NOMO-1 (cell line): ENCODE results near the gene DLG4.

Experiments used
- DNase-seq, 2 experiments: peaks; one replicate each; lab custom pipeline; 2025; ENCODE audit not compliant: unreplicated experiment in 2 of 2; lab: John Stamatoyannopoulos, UW

Gene DLG4

GRCh38 chr17:7215652-7216180 lies 3.9 kb downstream of the DLG4 start:
- no peak for DNase-seq

DNA sequence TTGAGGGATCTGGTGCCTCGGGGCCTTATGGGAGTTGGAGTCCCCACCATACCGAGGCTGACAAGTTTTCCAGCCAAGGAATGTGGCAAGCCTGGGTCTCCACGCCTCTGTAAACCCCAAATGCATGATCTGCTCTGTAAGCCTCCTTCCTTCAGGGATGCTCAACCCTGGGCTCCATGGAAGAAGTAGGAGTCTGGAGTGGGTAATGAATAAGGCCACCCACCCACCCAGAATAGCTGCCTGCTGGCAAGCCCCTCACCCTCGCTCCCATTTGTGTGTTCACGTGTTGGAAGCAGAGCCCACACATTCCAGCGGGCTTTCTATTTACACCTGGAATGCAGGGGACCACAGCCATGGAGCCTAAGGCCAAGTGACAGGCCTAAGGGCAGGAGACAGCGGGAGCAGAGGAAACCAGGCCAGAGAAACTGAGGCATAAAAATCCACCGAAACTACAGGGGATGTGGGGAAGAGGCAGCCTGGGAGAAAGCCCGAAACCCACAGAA lies 4.4 kb downstream of the DLG4 start:
- no peak for DNase-seq

- peak; percentile 95 to 98 for DNase-seq
Measured at GRCh38 chr17:7214300-7215135, 5.1 kb downstream of the DLG4 start.

GRCh38 chr17:7213895-7214299 lies 5.7 kb downstream of the DLG4 start:
- peak; percentile 59 to 72 for DNase-seq

GRCh38 chr17:7211491-7212273 lies 8.0 kb downstream of the DLG4 start:
- no peak for DNase-seq

GRCh38 chr17:7208754-7209460 lies 10.7 kb downstream of the DLG4 start:
- no peak for DNase-seq

- DNase-seq, result no peak
Measured at GRCh38 chr17:7208027-7208571, 11.5 kb downstream of the DLG4 start.

- DNase-seq, result no peak
Measured at GRCh38 chr17:7207120-7208001, 12.3 kb downstream of the DLG4 start.

DNA sequence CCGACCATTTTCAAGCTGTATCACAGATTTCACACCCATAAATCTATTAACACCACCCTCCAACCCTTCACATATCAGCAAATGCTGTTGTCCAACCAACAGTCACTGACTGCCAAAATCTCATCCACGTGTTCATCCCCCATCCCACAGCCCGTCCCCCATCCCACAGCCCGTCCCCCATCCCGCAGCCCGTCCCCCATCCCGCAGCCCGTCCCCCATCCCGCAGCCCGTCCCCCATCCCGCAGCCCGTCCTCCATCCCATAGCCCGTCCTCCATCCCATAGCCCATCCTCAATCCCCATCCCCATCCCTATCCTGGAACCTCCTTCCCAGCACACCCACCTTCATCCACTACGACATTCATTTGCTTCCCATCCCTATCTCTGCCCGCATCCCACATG lies 14.1 kb downstream of the DLG4 start:
- no peak for DNase-seq

DNA sequence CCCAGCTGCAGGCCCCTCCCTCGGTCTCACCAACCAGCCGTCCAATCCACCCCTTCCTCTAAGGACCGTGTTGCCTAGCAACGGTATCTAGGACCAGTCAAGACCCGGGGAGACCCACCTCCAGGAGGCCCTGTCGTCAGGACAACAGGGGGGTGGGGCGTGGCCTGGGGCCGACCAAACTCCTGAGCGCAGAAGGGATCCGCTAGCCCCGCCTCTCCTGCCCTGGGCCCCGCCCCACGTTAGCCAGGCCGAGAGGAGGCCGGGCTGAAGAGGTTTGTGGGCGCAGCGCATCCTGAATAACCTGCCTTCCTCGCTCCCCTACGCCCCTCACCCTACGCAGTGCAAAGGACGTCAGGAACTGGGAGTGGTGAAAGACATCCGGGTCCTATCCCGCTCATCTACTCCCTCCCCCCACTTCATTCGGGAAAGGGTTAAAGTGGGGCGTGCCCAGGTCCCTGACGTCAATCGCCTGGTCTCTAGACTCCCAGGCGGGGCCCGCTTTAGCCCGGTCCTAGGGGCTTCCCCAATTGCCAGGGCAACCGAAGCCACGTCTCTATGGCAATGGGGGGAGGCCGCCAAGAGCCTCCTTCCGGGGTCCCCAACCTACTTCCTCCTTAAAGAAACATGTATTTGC lies 14.7 kb downstream of the DLG4 start:
- no peak for DNase-seq

DNA sequence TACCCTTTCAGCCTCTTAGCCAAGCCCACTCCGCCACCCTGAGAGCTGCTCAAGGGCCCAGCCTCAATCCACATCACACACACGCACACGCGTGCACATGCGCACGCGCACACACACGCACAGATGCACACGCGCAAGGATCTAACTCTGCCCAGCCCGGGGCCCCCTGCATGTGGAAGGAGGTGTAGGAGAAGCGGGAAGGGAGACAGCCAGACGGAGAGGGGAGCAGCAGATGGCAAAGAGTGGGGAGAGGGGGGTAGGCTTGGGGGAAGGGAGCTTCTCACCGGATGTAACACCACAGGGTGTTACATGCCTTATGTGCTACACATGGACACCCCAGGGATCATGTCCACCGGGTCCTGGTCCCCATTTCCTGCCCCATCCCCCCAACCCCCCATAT lies 15.3 kb downstream of the DLG4 start:
- DNase-seq, result no peak

- DNase-seq, result no peak
Measured at GRCh38 chr17:7203391-7203790, 16.2 kb downstream of the DLG4 start.

GRCh38 chr17:7196651-7197401 lies 22.8 kb downstream of the DLG4 start:
- DNase-seq, result no peak

DNA sequence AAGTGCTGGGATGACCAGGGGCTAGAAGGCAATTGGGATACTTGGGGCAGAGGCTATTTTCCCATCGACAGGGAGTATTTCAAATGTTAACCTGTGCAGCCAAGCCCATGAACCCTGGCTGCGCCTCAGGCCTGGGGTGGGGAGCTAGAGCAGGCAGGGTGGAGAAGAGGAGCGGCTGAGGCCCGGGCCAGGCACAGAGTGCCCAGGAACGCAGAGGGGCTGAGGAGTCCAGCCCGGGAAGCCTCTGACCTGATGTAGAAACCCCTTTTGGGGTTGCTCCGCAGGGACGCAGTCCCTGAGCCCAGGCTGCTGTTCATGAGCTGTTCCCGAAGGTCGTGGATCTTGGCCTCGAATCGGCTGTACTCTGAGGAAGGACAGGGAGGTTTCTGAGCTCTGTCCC lies 23.7 kb downstream of the DLG4 start:
- DNase-seq, result no peak

DNA sequence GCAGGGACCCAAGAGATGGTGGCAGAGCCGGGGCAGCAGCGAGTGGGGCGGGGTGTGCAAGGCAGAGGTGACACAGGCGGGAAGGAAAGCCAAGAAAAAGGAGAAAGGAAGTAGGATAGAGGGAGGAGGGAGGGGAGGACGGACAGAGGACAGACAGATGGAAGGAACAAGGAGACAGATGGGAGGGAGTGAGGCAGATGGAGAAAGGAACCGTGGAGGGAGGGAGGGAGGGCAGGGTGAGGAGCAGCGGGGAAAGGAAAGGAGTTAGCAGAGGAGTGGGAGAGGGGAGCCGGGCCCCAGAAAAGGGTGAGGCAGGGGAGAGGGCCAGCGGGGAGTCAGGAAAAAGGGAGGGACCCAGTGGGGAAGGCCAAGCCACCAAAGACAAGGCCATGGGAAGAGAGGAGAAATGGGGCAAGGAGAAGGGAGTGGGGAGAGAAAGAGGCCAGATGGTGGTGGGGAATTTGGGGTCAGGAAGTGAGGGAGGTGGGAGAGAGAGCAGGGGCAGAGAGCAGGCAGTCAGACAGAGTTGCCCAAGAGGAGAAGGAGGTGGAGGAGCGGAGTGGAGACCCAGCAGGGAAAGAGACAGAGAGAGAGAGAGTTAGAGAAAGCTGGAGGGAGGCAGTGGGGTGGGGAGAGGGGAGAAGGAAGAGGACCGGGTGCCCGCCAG lies 27.2 kb downstream of the DLG4 start:
- no peak for DNase-seq

GRCh38 chr17:7191571-7192270 lies 27.9 kb downstream of the DLG4 start:
- no peak for DNase-seq

DNA sequence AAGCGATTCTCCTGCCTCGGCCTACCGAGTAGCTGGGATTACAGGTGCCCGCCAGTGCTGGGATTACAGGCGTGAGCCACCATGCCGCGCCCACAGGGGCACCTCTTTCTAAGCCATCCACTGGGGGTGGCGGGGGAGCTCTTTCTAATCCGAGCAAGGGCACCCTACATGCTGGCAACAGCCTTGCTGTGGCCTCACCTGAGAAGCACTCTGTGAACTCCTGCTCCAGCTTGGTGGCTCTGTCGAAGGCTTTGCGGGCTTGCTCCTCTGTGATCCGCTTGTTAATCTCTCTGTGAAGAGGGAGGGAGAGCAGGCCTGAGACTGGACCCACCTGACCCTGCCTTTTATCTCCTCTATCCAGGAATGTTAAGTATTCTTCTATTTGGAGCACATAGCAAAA lies 28.6 kb downstream of the DLG4 start:
- no peak for DNase-seq
